ENCODE results near the gene ARID2.

Gene ARID2

DNA sequence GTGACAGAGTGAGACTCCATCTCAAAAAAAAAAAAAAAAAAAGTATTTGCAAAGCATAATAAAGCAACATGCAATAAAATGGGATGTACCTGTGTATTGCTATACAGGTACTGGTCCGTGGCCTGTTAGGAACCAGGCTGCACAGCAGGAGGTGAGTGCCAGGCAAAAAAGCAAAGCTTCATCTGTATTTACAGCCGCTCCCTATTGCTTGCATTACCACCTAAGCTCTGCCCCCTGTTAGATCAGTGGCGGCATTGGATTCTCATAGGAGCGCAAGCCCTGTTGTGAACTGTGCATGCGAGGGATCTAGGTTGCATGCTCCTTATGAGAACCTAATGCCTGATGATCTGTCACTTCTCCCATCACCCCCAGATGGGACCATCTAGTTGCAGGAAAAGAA is 147.6 kb downstream of the ARID2 start:
- DNase-seq (ENCODE audit: low spot score): no peak

DNA sequence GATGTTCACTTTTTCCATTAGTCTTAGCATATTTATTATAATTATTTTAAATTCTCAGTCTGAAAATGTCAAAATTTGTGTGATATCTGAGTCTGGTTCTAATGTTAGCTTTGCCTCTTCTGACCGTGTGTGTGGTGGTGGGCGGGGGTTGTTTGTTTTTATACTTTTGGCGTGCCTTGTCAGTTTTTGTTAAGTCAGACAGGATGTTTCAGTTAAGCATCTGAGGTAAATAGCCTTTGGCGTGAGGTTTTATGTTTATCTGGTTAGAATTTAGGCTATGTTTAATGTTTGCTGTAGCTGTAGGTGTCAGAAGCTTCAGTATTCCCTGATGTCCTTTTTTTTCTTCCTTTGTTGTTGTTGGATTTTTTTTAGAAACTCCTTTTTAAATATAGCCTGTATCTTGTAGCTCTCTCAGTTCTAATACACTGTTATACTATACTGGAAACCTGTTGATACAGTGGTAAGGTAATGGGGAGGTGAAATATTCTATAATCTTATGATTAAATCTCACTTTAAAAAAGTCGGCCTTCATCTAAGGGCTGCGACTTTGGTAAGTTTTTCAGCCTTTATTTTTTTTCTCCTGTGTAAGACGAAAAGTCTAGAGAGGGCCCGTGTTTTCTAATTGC is 149.2 kb downstream of the ARID2 start:
- DNase-seq (ENCODE audit: low spot score): no peak

DNA sequence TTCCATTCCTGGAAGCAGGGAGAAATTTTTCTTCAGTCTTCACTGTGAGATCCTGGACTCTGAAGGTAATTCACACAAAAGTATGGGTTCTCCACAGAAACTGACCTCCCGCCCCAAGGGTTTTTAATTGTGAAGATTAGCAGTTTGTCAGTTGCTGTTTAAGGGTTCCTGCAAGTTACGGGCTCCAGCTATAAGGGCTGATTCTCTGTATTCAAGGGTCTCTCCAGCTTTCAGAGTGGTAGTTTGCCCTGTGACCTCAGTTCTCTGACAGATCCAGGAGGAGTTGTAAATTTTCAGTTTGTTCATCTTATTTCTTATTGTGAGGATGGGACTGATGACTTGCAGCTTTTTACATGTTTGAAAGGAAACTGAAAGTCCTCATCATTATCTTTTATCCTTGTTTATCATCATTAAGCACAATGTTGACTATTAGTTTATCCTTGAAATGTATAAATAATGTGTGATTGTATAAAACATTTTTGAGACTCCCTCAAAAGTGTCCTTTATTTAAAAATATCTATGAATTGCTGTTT is 149.9 kb downstream of the ARID2 start:
- no peak for DNase-seq (ENCODE audit: low spot score)

DNA sequence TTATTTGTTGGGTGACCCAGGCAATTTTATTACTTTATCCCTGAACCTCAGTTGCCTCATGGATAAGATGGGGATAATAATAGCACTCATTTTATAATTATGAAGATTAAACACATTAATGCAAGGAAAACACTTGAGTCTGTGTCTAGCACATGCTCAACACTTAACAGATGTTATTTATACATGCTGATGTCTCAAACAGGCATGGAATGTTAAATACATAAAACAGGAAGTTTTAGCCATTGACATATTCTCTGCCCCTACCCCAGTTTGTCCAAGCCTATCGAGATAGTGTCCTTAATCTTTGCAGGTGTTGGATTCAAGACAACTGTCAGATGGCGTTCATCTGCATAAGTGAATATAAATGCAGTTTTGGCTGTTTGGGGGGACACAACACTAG is 151.0 kb downstream of the ARID2 start:
- no peak for DNase-seq (ENCODE audit: low spot score)

DNA sequence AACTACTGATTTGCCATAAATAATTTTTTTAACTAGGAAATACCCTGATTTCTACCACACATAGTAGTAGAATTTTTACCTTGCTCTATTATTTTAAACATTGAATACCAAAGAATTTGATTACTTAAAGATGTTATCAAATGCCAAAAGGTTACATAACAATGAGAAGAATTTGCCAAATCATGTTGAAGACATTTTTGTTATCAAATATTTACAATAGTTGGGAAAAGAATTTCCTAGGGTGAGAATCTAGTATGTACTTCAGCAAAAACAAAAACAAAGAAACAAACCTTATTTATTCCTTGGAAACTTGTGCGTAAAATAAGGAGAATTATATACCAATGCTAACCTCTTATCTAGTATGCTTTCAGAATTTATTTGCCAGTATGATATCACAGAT is 153.7 kb downstream of the ARID2 start:
- DNase-seq (ENCODE audit: low spot score): no peak

DNA sequence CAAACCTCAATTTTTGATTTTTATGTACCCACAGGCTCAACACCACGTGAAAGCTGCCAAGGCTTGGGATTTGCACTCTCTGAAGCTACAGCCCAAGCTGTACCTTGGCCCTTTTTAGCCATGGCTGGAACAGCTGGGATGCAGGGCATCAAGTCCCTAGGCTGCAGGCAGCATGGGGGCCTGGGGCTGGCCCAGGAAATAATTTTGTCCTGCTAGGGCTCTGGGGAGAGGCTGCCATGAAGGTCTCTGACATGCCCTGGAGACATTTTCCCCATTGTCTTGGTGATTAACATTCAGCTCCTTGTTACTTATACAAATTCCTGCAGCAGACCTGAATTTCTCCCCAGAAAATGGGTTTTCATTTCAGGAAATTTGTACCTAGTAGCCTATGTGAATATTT is 157.2 kb downstream of the ARID2 start:
- DNase-seq (ENCODE audit: low spot score): no peak

DNA sequence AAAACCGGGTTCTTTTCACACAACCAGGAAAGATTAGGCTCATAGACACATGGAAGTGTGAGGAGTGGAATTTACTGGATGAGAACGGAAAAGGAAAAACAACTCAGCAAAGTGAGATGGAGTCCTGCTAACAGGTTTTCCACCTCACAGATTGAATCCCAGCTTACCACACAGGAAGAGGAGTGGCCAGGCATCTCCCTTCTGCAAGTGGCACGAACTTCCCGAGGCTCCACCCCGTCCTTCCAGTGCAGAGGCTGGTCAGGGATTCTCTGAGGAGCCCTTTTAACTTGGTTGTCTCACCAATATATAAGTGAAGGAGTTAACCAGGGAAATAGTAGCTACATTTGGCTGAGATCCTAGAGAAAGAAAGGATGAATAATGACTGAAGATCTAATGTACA is 158.0 kb downstream of the ARID2 start:
- DNase-seq (ENCODE audit: low spot score): no peak

DNA sequence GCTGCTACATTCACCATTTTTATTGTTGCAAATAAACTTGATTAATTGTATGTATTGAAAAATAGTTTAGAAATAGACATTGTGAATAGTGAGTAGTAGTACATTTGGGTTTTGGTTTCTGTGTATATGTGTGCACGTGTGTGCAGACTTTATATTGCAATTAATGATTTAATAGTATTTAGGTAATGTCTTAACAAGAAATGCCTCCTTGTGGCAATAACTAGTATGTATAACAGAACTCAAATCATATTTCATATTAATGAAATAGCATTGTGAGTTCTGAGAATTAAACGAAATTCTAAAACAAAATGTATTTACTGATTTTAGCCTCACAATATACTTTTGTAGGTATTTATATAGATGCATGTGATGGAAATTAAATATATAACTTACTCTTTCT is 160.8 kb downstream of the ARID2 start:
- DNase-seq (ENCODE audit: low spot score): no peak

DNA sequence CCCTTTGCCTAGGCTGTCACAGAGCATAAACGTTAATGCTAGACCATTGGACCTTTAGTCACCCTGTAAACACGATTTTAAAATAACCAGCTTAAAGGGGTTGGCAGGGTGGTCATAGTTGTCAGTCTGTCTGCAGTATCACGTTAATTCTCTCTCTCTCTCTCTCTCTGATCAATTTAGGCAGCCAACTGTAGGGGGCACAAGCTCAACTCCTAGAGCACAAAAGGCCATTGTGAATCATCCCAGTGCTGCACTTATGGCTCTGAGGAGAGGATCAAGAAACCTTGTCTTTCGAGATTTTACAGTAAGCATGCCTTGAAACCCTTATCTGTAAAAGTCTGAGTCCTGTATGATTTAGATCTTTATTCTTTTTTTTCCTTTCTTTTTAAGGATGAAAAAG is 163.7 kb downstream of the ARID2 start:
- DNase-seq (ENCODE audit: low spot score): no peak

DNA sequence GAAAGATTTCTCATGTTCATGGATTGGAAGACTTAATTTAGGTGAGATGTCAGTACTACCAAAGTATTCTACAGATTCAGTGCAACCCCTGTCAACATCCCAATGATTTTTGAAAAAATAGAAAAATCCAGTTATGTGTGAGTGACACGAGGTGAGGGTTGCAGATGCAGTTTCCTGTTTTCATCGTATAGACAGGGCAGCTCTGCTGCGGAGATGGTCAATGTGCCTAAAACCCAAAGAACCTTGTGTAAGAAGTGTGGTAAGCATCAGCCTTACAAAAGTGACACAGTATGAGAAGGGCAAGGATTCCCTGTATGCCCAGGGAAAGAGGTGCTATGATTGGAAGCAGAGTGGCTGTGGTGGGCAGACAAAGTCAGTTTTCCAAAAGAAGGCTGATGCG is 166.5 kb downstream of the ARID2 start:
- DNase-seq (ENCODE audit: low spot score): no peak

DNA sequence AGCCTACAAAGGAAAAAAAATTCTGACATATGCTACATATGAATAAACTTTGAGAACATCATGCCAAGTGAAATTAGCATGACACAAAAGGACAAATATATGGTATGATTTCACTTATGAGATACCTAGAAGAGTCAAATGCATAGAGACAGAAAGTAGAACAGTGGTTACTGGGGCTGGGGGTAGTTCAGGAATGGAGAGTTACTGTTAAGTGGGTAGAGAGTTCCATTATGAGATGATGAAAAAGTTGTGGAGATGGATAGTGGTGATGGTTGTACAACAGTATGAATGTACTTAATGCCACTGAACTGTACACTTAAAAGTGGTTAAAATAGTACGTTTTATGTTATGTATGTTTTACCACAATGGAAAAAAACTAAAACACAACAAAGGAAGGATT is 168.6 kb downstream of the ARID2 start:
- no peak for DNase-seq (ENCODE audit: low spot score)

DNA sequence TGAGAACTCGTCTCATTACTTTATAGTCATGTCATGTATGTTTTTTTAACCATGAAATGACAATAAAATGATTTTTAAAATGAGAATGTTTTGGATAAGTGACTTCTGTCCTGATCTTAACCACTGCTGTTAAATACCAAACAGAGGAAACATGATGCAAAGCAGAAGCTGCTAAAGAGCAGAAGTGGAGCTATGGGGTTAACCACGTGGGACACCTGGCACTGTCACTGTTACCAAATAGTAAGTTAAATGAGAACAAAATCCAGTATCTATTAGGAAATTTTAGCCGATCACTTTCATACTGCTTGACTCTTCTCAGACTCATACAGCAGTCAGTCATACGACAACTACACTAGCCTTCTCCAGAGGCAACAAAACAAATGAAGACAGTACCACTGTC is 178.4 kb downstream of the ARID2 start:
- DNase-seq (ENCODE audit: low spot score): no peak

DNA sequence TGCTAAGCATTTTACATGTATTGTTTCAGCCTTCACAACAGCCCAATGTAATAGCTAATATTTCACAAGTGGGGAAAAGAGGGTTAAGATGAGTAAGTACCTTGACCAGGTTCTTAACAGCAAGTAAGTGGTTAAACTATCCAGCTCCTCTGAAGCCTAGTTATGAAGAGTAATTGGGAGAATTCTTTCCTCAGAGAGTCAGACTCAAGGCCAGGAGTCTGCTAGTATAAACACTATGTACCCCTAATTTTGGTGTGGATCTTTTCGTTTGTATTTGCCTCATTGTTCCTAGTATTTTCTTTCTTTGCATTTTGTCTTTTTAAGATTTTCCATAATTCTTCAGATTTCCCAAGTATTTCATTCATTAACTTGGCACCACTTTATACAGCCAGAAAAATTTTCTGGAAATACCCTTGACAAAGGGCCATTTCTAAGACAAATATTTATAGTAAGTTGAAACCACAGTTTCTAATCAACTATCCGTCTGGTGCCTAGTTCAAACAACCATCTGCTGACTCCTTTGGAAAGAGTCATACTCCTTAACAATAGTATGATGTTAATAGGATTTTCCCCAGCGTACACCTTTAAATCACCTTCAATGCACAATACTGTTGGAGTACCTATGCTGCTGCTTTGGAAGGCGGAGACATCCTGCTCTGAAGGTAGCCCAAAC is 179.7 kb downstream of the ARID2 start:
- no peak for DNase-seq (ENCODE audit: low spot score)

DNA sequence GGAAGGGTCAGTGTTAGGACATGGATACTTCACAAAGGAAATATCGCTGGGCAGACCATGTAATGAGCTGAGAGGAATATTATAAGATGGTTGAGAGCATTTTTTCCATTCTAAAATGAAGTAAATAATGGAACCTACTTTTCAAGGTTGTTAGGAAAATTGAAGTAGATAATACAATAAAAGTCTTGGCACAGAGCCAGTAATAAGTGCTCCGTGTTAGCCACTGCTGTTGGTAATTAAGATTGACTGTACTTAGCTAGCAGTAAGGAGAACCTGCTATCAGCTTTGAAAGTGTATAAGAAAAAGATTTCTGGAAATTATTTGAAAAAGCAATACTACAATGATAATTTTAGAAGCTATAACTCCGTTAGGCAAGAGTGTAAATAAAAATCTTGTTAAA is 183.3 kb downstream of the ARID2 start:
- no peak for DNase-seq (ENCODE audit: low spot score)

DNA sequence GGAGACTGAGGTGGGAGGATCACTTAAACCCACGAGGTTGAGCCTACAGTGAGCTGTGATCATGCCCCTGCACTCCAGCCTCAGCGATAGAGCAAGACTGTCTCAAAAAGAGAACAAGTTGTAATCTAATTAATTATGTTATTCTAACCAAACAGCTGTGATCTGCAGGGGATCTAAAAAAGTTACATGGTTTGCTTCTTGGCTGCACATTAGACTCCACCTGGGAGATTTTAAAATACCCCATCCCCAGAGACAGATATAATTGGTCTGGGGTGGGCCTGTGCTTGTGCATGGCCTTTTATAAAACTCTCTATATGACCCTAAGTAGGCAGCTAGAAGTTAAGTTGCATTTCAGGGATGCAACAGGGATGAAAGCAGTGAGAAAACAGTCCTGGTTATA is 184.1 kb downstream of the ARID2 start:
- no peak for DNase-seq (ENCODE audit: low spot score)

DNA sequence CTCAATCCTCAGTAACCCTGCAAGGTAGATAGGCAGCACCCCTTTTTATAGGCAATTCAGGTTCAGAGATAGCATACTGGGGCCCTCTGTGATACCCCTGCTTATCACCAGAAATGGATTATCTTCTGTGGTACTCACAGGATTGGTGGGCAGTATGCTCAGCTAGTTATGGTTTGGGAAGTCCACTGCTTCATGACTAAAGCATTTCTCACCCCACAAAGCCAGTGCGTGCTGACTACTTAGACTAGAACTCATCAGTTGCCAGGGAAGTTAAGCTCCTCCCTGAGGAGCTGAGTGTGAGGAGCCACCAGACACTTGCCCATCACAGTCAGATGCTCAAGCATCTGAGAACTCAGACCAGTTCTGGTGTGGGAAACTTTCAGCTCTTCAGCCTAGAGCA is 184.6 kb downstream of the ARID2 start:
- no peak for DNase-seq (ENCODE audit: low spot score)

DNA sequence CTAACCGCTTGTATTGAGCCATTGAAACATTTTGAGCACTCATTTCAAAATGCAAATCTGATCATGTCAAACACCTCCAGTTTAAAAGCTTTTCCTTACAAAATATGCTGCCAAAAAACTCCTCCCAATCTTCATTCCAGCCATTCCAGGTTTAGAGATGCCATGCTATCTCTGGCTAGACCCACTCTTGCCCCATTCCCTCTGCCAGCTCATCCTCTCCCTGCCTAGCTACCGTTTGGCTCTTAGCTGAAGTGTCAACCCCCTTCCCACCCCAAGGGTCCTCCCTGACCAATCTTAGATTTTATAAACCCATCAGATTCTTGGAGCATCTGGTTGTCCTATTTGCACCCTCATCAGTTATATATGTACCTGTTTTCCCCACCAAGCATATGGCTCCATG is 185.9 kb downstream of the ARID2 start:
- no peak for DNase-seq (ENCODE audit: low spot score)

DNA sequence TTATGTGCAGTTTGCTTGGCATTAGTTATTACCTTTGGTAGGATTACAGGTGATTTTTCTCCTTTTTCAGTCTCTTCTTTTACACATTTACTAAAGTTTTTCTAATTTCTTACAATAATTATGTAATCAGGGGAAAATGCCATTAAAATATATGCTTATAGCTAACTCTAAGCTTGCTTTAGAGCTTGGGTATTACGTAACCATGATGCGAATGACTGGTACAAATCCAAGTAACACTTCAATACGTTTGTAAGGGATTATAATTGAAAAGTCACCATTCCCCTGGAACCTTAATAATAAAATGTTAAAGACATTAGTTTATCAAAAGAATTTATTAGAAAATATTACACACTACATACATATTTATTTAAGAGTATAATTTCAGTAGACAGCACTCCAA is 189.3 kb downstream of the ARID2 start:
- DNase-seq (ENCODE audit: low spot score): no peak

DNA sequence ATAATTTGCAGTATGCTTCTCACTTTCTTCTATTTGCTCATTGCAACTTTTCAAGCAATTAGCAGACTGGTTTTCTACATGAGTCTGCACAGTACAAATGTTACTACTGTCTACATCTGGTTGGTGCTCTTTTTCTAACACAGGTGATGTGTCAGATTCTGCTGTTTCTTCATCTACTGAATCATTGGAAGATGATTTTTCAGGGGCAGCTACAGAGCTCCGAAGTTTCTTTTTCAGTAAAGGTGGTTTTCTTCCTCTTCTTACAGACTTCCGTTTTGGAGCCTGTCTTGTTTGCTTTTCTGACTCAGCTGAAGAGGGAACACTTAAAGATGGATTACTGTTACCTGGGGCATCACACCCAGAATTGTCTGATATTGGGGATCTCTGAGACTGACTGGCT is 198.8 kb downstream of the ARID2 start:
- no peak for DNase-seq (ENCODE audit: low spot score)

DNA sequence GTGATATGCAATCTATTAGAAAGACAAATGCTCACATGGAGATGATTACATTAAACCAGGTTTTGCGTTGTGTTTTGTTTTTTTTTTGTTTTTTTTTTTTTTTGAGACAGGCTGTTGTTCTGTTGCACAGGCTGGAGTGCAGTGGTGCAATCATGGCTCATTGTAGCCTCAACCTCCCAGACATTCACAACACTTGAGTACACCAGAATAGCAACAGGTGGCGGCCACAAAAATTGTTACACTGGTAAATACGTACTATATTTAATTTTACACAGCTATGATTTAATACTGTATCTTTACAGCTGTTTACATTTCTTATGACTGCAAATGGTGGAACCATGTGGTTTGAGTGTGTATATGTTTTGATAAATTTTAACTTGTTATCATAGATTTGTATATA is 200.9 kb downstream of the ARID2 start:
- no peak for DNase-seq (ENCODE audit: low spot score)

DNA sequence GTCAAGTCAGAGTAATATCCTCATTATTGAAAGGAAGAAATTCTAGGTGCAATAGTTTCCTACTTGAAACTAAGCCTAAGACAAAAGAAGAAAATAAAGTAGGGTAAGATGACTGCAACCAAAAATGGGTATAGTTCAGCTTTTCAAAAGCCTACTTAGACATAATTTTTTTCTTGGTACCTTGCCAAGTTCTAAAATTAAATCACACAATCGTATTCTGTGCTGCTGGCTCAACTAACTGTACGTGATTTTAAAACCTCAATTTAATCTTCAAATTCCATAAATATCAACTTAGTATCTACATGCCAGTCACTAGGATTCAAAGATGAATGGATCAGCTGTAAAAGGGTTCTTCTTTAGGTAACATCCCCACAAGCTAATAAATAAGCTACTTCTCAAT is 204.0 kb downstream of the ARID2 start:
- DNase-seq (ENCODE audit: low spot score): no peak

DNA sequence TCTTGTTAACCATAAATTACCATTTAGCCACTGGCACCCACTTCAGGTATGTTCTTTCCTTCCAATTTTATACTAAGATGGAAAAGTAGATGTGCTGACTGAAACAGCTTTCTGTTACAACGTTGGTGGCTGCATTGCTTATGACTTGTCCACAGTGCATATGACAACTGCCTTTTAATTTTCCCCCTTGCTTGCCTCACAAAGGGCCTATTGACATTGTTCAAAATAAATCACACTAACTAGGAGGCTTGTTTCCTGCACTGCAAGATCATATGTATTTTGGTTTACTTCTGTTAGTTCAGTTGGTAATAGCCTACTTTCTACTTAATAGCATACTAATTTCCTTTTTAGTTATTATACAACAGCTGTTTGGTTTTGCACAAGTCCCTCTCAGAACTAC is 205.4 kb downstream of the ARID2 start:
- no peak for DNase-seq (ENCODE audit: low spot score)

DNA sequence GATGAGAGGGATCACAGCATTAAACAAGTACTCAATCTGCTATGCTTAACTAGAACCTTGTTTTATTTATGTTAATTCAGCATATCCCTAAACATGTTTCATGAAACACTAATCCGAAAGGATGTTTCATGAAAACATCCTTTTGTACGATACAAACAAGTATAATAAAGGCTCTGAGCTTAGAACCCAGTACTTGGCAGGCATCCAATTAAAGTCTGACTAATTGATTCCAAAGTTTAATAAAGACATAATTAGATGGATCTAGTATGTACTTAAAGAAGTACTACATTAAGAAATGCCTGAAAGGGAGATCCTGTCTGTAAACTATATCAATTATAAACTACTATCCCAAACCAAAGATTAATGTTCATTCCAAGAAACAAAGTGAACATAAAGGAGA is 209.1 kb downstream of the ARID2 start:
- no peak for DNase-seq (ENCODE audit: low spot score)

DNA sequence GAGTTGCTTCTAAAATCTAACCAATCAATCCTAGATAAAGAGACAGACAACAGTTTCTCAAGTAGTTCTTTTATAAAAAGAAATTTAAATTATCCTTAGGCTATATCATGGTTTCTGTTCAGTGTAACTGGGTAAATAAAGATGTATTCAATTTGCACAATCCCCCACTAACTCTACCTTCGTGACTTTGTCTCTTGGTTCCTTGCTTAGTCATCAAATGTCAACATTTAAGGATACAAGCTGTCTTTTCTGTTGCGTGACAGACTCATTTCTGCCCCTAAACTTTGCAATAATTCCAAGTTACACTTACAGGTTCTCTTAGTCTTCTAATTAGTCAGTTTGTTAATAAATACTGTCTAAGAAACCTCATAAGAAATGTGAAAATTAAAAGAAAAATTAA is 210.3 kb downstream of the ARID2 start:
- no peak for DNase-seq (ENCODE audit: low spot score)

All from HuH-7 (cell line).